Measurements from ENCODE around the gene OR2G2. TPM values are rescaled to one million over a fixed set of nuclear protein-coding genes. Genes with fewer than 3 reads are reported as not detected.

OR2G2 gene
- total and polyA plus RNA-seq, 2 experiments from 2014 or later, result not detected

DNA sequence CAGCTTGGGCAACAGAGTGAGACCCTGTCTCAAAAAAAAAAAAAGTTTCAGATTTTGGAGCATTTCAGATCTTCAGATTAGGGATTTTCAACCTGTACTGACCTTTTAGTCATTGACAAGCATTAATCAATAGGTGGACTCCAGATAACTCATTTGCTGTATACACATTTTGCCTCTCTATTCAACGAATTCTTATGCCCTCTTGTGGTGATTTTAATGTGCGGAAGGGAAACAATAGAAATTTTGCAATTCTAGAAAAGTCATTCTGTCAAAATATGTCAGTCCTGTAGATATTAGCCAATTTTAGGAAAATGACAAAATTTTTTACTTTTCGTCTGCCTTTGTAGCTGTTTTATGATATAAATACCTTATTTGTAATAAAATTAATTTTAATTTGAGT lies 11.6 kb upstream of the OR2G2 start:
- Histone ChIP-seq H3K4me2 (no peak overlapping the region), H3K27me3 (no peaks in the 10 kb centered on the region), H3K79me2 (no peaks in the 10 kb centered on the region), H3K27ac (no peak overlapping the region), H3K36me3 (replicated peaks; ENCODE audit: insufficient read depth, low read depth) (no peaks in the 10 kb centered on the region), H4K20me1 (ENCODE audit: insufficient read depth, poor library complexity, severe bottlenecking) (no peaks in the 10 kb centered on the region), H2AFZ (no peak overlapping the region), H3K4me3 (no peak overlapping the region), H3K4me1 (ENCODE audit: insufficient read depth) (no peaks in the 10 kb centered on the region), H3K9me2 (replicated peaks; ENCODE audit: insufficient read depth) (no peaks in the 10 kb centered on the region), H3K9me3 (ENCODE audit: low read depth) (no peaks in the 10 kb centered on the region)
- DNase-seq (ENCODE audit: low spot score), result no peak
- TF ChIP-seq, protein P1, sequence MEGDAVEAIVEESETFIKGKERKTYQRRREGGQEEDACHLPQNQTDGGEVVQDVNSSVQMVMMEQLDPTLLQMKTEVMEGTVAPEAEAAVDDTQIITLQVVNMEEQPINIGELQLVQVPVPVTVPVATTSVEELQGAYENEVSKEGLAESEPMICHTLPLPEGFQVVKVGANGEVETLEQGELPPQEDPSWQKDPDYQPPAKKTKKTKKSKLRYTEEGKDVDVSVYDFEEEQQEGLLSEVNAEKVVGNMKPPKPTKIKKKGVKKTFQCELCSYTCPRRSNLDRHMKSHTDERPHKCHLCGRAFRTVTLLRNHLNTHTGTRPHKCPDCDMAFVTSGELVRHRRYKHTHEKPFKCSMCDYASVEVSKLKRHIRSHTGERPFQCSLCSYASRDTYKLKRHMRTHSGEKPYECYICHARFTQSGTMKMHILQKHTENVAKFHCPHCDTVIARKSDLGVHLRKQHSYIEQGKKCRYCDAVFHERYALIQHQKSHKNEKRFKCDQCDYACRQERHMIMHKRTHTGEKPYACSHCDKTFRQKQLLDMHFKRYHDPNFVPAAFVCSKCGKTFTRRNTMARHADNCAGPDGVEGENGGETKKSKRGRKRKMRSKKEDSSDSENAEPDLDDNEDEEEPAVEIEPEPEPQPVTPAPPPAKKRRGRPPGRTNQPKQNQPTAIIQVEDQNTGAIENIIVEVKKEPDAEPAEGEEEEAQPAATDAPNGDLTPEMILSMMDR (IDR thresholded peaks at IDR 0.05; ENCODE audit: poor library complexity), result peak; percentile 60
- TF ChIP-seq EZH2 (IDR thresholded peaks at IDR 0.05; ENCODE audit: borderline replicate concordance), result no peak
- TF ChIP-seq EZH2phosphoT487 (IDR thresholded peaks at IDR 0.05; ENCODE audit: low read depth, severe bottlenecking, unreplicated experiment), result no peak
- 42% methylated on average over 3 of the region's 3 CpGs for WGBS (ENCODE audit: low lambda C conversion rate, missing lambda C conversion rate)

DNA sequence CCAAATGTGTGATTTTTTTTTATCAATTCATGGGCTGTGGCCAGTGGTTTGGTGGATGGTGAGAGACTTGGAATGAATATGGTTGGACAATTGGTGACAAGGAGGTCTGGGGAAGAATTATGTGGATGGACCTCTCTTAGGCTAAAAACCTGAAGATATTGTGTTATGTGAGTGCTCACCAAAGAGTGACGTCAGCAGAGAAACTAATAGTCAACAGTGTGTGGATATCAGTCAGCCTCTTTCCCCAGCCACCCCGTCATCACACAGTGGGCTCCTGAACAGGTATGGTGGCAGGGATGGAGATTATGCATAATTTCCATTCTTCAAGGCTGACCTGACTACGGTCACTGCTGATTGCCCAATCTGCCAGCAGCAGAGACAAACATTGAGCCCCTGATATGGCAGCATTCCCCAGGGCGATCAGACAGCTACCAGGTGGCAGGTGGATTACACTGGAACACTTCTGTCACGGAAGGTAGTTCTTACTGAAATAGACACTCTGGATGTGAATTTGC lies 9.2 kb upstream of the OR2G2 start:
- DNase-seq (ENCODE audit: low spot score), result no peak

DNA sequence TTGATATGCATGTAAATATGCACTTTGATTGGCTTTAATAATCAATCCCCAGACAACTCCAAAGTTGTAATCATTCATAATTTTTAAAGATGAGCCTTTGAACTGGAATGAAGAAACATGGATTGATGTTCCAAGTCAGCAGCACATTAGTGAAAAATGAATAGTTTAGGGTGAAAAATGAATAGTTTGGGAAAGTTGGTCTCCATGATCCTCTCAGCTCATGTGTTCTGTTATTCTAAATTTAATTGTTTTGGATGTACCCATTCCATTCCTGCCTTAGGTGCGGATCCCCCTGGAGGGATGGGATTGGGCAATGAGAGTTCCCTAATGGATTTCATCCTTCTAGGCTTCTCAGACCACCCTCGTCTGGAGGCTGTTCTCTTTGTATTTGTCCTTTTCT lies 17.1 kb downstream of the OR2G2 start, which contains the start of gene OR2G3:
OR2G3 (plus strand) TSS at position 301 of the 400 bp plus-strand sequence; CDS start at position 301, 0 bp downstream.
- H3K4me1 ChIP-seq (ENCODE audit: insufficient read depth), result no peaks in the 10 kb centered on the region
- no peak within 1 kb of the TSS for H3K4me3 ChIP-seq
- no peak for DNase-seq (ENCODE audit: low spot score)
- no peak within 1 kb of the TSS for H2AFZ ChIP-seq
- H3K9me2 ChIP-seq (replicated peaks; ENCODE audit: insufficient read depth), result no peaks in the 10 kb centered on the region
- H3K36me3 ChIP-seq (replicated peaks; ENCODE audit: insufficient read depth, low read depth), result no peaks in the 10 kb centered on the region
- 68% methylated on average over 2 of the region's 2 CpGs for WGBS (ENCODE audit: low lambda C conversion rate, missing lambda C conversion rate)
- no peak within 1 kb of the TSS for H3K27ac ChIP-seq
- no peaks in the 10 kb centered on the region for H3K9me3 ChIP-seq (ENCODE audit: low read depth)
- no peak within 1 kb of the TSS for H3K4me2 ChIP-seq
- no peak for TF ChIP-seq EZH2phosphoT487 (IDR thresholded peaks at IDR 0.05; ENCODE audit: low read depth, severe bottlenecking, unreplicated experiment)
- no peak for TF ChIP-seq EZH2 (IDR thresholded peaks at IDR 0.05; ENCODE audit: borderline replicate concordance)
- TF ChIP-seq, protein P1 (IDR thresholded peaks at IDR 0.05; ENCODE audit: poor library complexity), result no peak
- H3K79me2 ChIP-seq, result no peaks in the 10 kb centered on the region
- no peaks in the 10 kb centered on the region for H4K20me1 ChIP-seq (ENCODE audit: insufficient read depth, poor library complexity, severe bottlenecking)
- no peaks in the 10 kb centered on the region for H3K27me3 ChIP-seq

More for the DNA sequence above, 9.2 kb upstream of the OR2G2 start:
- TF ChIP-seq EZH2 (IDR thresholded peaks at IDR 0.05; ENCODE audit: borderline replicate concordance) (no peak), EZH2phosphoT487 (IDR thresholded peaks at IDR 0.05; ENCODE audit: low read depth, severe bottlenecking, unreplicated experiment) (no peak)
- TF ChIP-seq, protein P1 (IDR thresholded peaks at IDR 0.05; ENCODE audit: poor library complexity), result no peak
- no peaks in the 10 kb centered on the region for H3K79me2 ChIP-seq
- H4K20me1 ChIP-seq (ENCODE audit: insufficient read depth, poor library complexity, severe bottlenecking), result no peaks in the 10 kb centered on the region
- H3K36me3 ChIP-seq (replicated peaks; ENCODE audit: insufficient read depth, low read depth), result no peaks in the 10 kb centered on the region
- no peak overlapping the region for H3K4me3 ChIP-seq
- no peaks in the 10 kb centered on the region for H3K9me2 ChIP-seq (replicated peaks; ENCODE audit: insufficient read depth)
- H3K4me1 ChIP-seq (ENCODE audit: insufficient read depth), result no peaks in the 10 kb centered on the region
- H3K4me2 ChIP-seq, result no peak overlapping the region
- no peaks in the 10 kb centered on the region for H3K9me3 ChIP-seq (ENCODE audit: low read depth)
- 81% methylated on average over 5 of the region's 5 CpGs for WGBS (ENCODE audit: low lambda C conversion rate, missing lambda C conversion rate)
- no peak overlapping the region for H3K27ac ChIP-seq
- no peaks in the 10 kb centered on the region for H3K27me3 ChIP-seq
- no peak overlapping the region for H2AFZ ChIP-seq

All from hepatocyte (in vitro differentiated cells).